ENCODE results near the gene WSB1. TPM values are rescaled to one million over a fixed set of nuclear protein-coding genes. Genes with fewer than 3 reads are reported as not detected.

WSB1 gene
- total RNA-seq, 1 donor from 2014 or later, result 270 TPM

DNA sequence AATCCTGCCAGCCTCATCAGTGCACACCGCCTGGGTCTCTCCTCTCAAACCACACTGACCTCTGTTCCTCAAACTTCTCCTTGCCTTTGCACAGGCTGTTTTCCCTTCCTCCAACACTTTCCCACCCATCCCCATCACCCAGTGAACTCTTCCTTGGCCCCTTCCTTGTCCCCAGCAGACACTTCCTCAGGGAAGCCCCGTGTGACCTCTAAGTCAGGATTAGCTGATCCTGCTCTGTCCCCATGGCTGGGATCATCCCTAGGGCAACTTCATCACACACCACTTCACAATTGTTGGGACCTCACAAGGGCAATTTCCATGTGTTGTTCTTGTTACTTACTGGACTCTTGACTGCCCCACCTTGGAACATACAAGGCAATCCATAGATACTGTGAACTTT lies 67.8 kb downstream of the WSB1 start:
- Mint-ChIP-seq H3K4me3 (no peak overlapping the region), H3K4me1 (ENCODE audit: unreplicated experiment) (no peaks in the 10 kb centered on the region), H3K9me3 (no peaks in the 10 kb centered on the region), H3K27ac (no peak overlapping the region), H3K27me3 (no peaks in the 10 kb centered on the region), H3K36me3 (no peaks in the 10 kb centered on the region)
- TF ChIP-seq, protein P1, sequence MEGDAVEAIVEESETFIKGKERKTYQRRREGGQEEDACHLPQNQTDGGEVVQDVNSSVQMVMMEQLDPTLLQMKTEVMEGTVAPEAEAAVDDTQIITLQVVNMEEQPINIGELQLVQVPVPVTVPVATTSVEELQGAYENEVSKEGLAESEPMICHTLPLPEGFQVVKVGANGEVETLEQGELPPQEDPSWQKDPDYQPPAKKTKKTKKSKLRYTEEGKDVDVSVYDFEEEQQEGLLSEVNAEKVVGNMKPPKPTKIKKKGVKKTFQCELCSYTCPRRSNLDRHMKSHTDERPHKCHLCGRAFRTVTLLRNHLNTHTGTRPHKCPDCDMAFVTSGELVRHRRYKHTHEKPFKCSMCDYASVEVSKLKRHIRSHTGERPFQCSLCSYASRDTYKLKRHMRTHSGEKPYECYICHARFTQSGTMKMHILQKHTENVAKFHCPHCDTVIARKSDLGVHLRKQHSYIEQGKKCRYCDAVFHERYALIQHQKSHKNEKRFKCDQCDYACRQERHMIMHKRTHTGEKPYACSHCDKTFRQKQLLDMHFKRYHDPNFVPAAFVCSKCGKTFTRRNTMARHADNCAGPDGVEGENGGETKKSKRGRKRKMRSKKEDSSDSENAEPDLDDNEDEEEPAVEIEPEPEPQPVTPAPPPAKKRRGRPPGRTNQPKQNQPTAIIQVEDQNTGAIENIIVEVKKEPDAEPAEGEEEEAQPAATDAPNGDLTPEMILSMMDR (conservative IDR thresholded peaks at IDR 0.05), result no peak
- no peak for DNase-seq (ENCODE audit: extremely low spot score, unreplicated experiment)

DNA sequence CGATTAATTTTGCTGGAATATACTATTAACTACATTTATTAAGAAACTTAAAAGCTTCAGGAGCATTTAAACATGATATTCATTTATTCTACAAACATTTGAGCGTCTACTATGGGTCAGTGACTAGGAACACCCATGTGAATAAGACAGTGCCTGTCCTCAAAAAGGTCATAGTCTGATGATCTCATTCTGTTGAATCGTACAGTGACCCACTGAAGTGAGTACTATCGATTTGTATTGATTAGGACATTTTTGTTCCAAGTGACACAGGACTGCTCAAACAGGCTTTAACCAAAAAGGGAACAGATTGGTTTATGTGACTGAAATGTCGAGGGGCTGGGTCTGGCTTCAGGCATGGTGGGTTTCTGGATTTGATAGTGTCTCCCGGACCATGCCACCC lies 68.6 kb downstream of the WSB1 start:
- H3K4me3 Mint-ChIP-seq, result no peak overlapping the region
- no peaks in the 10 kb centered on the region for H3K27me3 Mint-ChIP-seq
- no peaks in the 10 kb centered on the region for H3K36me3 Mint-ChIP-seq
- H3K9me3 Mint-ChIP-seq, result no peaks in the 10 kb centered on the region
- TF ChIP-seq, protein P1 (conservative IDR thresholded peaks at IDR 0.05), result no peak
- H3K4me1 Mint-ChIP-seq (ENCODE audit: unreplicated experiment), result no peaks in the 10 kb centered on the region
- H3K27ac Mint-ChIP-seq, result no peak overlapping the region
- DNase-seq (ENCODE audit: extremely low spot score, unreplicated experiment), result no peak

DNA sequence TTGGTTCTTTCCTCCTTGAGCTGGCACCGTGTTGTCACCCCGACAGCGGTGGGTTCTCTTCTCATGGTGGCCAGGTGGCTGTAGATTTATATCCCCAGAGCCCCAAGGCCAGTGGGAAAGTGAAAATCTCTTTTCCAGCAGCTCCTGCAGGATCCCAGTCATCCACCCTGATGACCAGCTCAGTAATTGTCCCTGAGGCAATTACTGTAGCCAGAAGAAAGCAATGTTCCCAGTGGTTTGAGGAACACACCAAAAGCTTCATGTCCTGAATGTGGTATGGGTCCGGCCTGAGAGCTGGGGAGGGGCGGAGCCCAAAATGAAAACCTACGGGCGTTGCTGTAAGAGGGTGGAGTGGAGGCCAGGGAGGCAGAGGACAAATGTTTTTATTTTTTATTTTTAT lies 69.0 kb downstream of the WSB1 start:
- TF ChIP-seq, protein P1 (conservative IDR thresholded peaks at IDR 0.05), result no peak
- Mint-ChIP-seq H3K4me1 (ENCODE audit: unreplicated experiment) (peaks cover 2% of the 10 kb centered on the region), H3K27ac (no peak overlapping the region), H3K27me3 (no peaks in the 10 kb centered on the region), H3K4me3 (no peak overlapping the region), H3K36me3 (no peaks in the 10 kb centered on the region), H3K9me3 (no peaks in the 10 kb centered on the region)
- no peak for DNase-seq (ENCODE audit: extremely low spot score, unreplicated experiment)

DNA sequence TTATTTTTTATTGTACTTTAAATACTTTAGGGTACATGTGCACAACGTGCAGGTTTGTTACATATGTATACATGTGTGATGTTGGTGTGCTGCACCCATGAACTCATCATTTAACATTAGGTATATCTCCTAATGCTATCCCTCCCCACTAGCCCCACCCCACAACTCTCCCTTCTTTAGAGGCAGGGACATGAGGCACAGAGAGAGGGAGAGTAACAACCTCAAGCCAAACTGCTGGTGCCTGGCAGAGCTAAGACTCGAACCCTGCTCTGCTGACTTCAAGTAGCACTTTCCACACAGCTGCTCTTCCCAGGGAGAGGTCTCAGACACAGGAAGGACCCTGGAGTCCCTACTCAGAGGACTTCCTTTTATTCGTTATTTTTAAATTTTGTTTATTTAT lies 69.4 kb downstream of the WSB1 start:
- no peaks in the 10 kb centered on the region for H3K36me3 Mint-ChIP-seq
- no peaks in the 10 kb centered on the region for H3K9me3 Mint-ChIP-seq
- H3K27me3 Mint-ChIP-seq, result no peaks in the 10 kb centered on the region
- TF ChIP-seq, protein P1 (conservative IDR thresholded peaks at IDR 0.05), result no peak
- H3K4me3 Mint-ChIP-seq, result no peak overlapping the region
- DNase-seq (ENCODE audit: extremely low spot score, unreplicated experiment), result no peak
- H3K4me1 Mint-ChIP-seq (ENCODE audit: unreplicated experiment), result peaks cover 6% of the 10 kb centered on the region
- H3K27ac Mint-ChIP-seq, result no peak overlapping the region

Small RNAs within 50 kb of the gene (microRNA-seq; reads per million reads assigned to microRNA genes)
- gene MIR4522, result not detected

Other genes starting within 250 kb of the WSB1 start
- gene KSR1, start 162.3 kb downstream of the WSB1 start, total RNA-seq (ENCODE audit: low replicate concordance), result 57.8 and 74.0 TPM in 2 replicates